Measurements from ENCODE around the gene WNT6. TPM values are rescaled to one million over a fixed set of nuclear protein-coding genes. Genes with fewer than 3 reads are reported as not detected.

WNT6 gene
- total RNA-seq = under 1 TPM in 2 of 4 donors, not detected in 2; 0.73 to 0.76 TPM

- no peak for DNase-seq
- intact Hi-C loops (cut with DNase I) = no loop called here
- Histone ChIP-seq H3K4me3 (peak within 1 kb of the TSS; percentile 20 to 64 (median 40)), H3K27ac (peak within 1 kb of the TSS in 2 of 4 donors; percentile 30 to 59), H3K9me3 (no peaks in the 10 kb centered on the region), H3K27me3 (peaks cover 23 to 100% (median 37%) of the 10 kb centered on the region in 4 donors), H3K4me1 (peaks cover 15 to 33% (median 21%) of the 10 kb centered on the region in 3 donors), H3K36me3 (no peaks in the 10 kb centered on the region)
- WGBS, 2 donors = 0% methylated on average over 1 to 11 of the region's 64 CpGs
- no peak for TF ChIP-seq POLR2A (IDR thresholded peaks at IDR 0.05)
- TF ChIP-seq CTCF (IDR thresholded peaks at IDR 0.05) = no peak
Observed at GRCh38 chr2:218859556-218859987, at the start of gene WNT6. TSS of gene WNT6 (plus strand) at chr2:218859805. CDS start at chr2:218860038, 233 bp downstream.

- WGBS, 2 donors = 69 to 76% methylated on average over 2 of the region's 2 CpGs
- H3K27ac ChIP-seq = no peak overlapping the region
- peaks cover 0 to 32% (median 6%) of the 10 kb centered on the region in 3 donors for H3K36me3 ChIP-seq
- TF ChIP-seq CTCF (IDR thresholded peaks at IDR 0.05) (no peak), POLR2A (IDR thresholded peaks at IDR 0.05) (no peak)
- H3K27me3 ChIP-seq = no peaks in the 10 kb centered on the region
- H3K4me3 ChIP-seq = no peak overlapping the region
- peaks cover 0 to 28% (median 0%) of the 10 kb centered on the region in 3 donors for H3K4me1 ChIP-seq
- DNase-seq = no peak
- no peaks in the 10 kb centered on the region for H3K9me3 ChIP-seq
- intact Hi-C loops (cut with DNase I) = no loop called here
Observed at GRCh38 chr2:218810256-218810655, 49.3 kb upstream of the WNT6 start.

GRCh38 chr2:218811382-218811781 lies 48.2 kb upstream of the WNT6 start:
- peaks cover 0 to 16% (median 0%) of the 10 kb centered on the region in 3 donors for H3K4me1 ChIP-seq
- WGBS, 2 donors = 51 to 63% methylated on average over 3 to 4 of the region's 4 CpGs
- H3K27me3 ChIP-seq = no peaks in the 10 kb centered on the region
- H3K9me3 ChIP-seq = no peaks in the 10 kb centered on the region
- no peak for DNase-seq
- intact Hi-C loops (cut with DNase I) = no loop called here
- H3K4me3 ChIP-seq = no peak overlapping the region
- TF ChIP-seq CTCF (IDR thresholded peaks at IDR 0.05) (no peak), POLR2A (IDR thresholded peaks at IDR 0.05) (no peak)
- peaks cover 0 to 43% (median 6%) of the 10 kb centered on the region in 3 donors for H3K36me3 ChIP-seq
- H3K27ac ChIP-seq = no peak overlapping the region

- no peak for DNase-seq
- 90 to 92% methylated on average over 16 to 19 of the region's 21 CpGs for WGBS, 2 donors
- H3K36me3 ChIP-seq = peaks cover 0 to 47% (median 6%) of the 10 kb centered on the region in 3 donors
Observed at GRCh38 chr2:218812096-218812815, 47.3 kb upstream of the WNT6 start.

More at GRCh38 chr2:218812096-218812815, 47.3 kb upstream of the WNT6 start:
- H3K4me3 ChIP-seq = no peak overlapping the region
- H3K27me3 ChIP-seq = no peaks in the 10 kb centered on the region
- TF ChIP-seq CTCF (IDR thresholded peaks at IDR 0.05) (no peak), POLR2A (IDR thresholded peaks at IDR 0.05) (no peak)
- H3K9me3 ChIP-seq = no peaks in the 10 kb centered on the region
- no peak overlapping the region for H3K27ac ChIP-seq
- intact Hi-C loops (cut with DNase I) = no loop called here
- peaks cover 0 to 8% (median 0%) of the 10 kb centered on the region in 3 donors for H3K4me1 ChIP-seq

Data from esophagus squamous epithelium (tissue), 5 donors.